Gastroesophageal sphincter (tissue), 4 donors: ENCODE results near the gene KRTAP1-1. TPM values are rescaled to one million over a fixed set of nuclear protein-coding genes. Genes with fewer than 3 reads are reported as not detected.

Experiments used
- ATAC-seq: fragments of 150-250 bp; one replicate; pipeline ENCODE4 v1.9.1; 2016; ENCODE audit warnings: mild to moderate bottlenecking, moderate library complexity
- H3K27ac ChIP-seq, 4 donors: fragments of 200-600 bp; sonication (generic) in 3 of 4; 1 replicate in 3 of 4; 2 replicates in 1 of 4; pipeline ENCODE4 v1.5.1; 2016 to 2019
- H3K27me3 ChIP-seq: fragments of 200-600 bp; sonication (generic); one replicate; pipeline ENCODE4 v1.5.1; 2019
- H3K36me3 ChIP-seq, 2 donors: fragments of 200-600 bp; sonication (generic); one replicate each; pipeline ENCODE4 v1.5.1; 2019; ENCODE audit warnings: control low read depth in 1 of 2
- H3K4me1 ChIP-seq, 3 donors: fragments of 200-600 bp; sonication (generic); 1 replicate in 2 of 3; 2 replicates in 1 of 3; pipeline ENCODE4 v1.5.1; 2016 to 2019; ENCODE audit warnings: control low read depth in 2 of 3
- H3K4me3 ChIP-seq, 2 donors: fragments of 200-600 bp; sonication (generic); one replicate each; pipeline ENCODE4 v1.5.1; 2019; ENCODE audit warnings: mild to moderate bottlenecking in 1 of 2, moderate library complexity in 1 of 2
- H3K9me3 ChIP-seq, 3 donors: fragments of 200-600 bp; sonication (generic); one replicate each; pipeline ENCODE4 v1.5.1; 2017 to 2019; ENCODE audit warnings: control low read depth in 2 of 3
- EP300 ChIP-seq: sonication (generic); formaldehyde crosslinking; IDR thresholded peaks from one replicate; pipeline ENCODE4 v1.6.1; 2017; ENCODE audit warnings: antibody characterized with exemption, mild to moderate bottlenecking
- POLR2A ChIP-seq, 2 donors: fragments of 450-650 bp; IDR thresholded peaks; one replicate each; pipeline ENCODE4 v1.6.1; 2017; ENCODE audit warnings: antibody characterized with exemption in 2 of 2, mild to moderate bottlenecking in 2 of 2, moderate library complexity in 1 of 2
- POLR2AphosphoS5 ChIP-seq: sonication (generic); formaldehyde crosslinking; IDR thresholded peaks from one replicate; pipeline ENCODE4 v1.6.1; 2017; ENCODE audit warnings: antibody characterized with exemption
- WGBS, 2 donors: methylation state at CpG; one replicate each; pipeline ENCODE4 v1.1.5; 2018; ENCODE audit warnings: low coverage in 1 of 2; 5-methylcytosine and 5-hydroxymethylcytosine counted together
- total RNA-seq, 4 donors: library from RNA; depleted of rRNA; stranded (reverse); fragments of >200 nt; gene quantifications; one replicate each; pipeline ENCODE4 v1.1.0, GENCODE V29; 2016
- TF ChIP-seq, protein P1 (sequence below), 4 experiments: fragments of 200-600 bp in 2 of 4; fragments of 450-650 bp in 2 of 4; sonication (generic) in 1 of 4; IDR thresholded peaks; one replicate each; pipeline ENCODE4 v1.5.1; 2017 to 2019; ENCODE audit warnings: antibody characterized with exemption in 4 of 4, mild to moderate bottlenecking in 2 of 4, moderate library complexity in 2 of 4

The KRTAP1-1 gene
- total RNA-seq, 4 donors from 2014 or later, result not detected

DNA sequence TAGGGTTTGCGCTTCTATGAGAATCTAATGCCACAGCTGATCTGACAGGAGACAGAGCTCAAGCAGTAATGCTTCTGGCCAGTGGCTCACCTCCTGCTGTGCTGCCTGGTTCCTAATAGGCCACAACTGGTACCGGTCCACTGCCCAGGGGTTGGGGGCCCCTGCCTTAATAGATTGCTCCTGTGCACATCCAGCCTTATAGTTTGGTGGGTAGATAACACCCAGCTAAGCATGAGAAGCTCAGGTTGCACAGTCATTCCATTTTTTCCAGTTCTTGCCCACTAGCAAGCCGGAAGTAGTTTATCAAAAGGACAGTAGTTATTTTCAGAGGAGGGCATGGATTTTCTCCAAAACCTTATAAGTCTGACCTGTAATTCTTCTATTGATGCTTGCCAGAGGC, 21.8 kb downstream of the KRTAP1-1 start:
- TF ChIP-seq POLR2AphosphoS5, result no peak
- TF ChIP-seq POLR2A (IDR thresholded peaks at IDR 0.05), result no peak
- TF ChIP-seq EP300, result no peak
- TF ChIP-seq, protein P1, sequence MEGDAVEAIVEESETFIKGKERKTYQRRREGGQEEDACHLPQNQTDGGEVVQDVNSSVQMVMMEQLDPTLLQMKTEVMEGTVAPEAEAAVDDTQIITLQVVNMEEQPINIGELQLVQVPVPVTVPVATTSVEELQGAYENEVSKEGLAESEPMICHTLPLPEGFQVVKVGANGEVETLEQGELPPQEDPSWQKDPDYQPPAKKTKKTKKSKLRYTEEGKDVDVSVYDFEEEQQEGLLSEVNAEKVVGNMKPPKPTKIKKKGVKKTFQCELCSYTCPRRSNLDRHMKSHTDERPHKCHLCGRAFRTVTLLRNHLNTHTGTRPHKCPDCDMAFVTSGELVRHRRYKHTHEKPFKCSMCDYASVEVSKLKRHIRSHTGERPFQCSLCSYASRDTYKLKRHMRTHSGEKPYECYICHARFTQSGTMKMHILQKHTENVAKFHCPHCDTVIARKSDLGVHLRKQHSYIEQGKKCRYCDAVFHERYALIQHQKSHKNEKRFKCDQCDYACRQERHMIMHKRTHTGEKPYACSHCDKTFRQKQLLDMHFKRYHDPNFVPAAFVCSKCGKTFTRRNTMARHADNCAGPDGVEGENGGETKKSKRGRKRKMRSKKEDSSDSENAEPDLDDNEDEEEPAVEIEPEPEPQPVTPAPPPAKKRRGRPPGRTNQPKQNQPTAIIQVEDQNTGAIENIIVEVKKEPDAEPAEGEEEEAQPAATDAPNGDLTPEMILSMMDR (IDR thresholded peaks at IDR 0.05), result no peak
- no peaks in the 10 kb centered on the region for H3K4me1 ChIP-seq
- peaks cover 4% of the 10 kb centered on the region for H3K27me3 ChIP-seq
- no peaks in the 10 kb centered on the region for H3K36me3 ChIP-seq
- no peak overlapping the region for H3K4me3 ChIP-seq
- H3K9me3 ChIP-seq, result peaks cover 0 to 4% (median 0%) of the 10 kb centered on the region in 3 donors
- 71 to 93% methylated on average over 1 to 2 of the region's 3 CpGs for WGBS, 2 donors
- no peak overlapping the region for H3K27ac ChIP-seq
- no peak for ATAC-seq

DNA sequence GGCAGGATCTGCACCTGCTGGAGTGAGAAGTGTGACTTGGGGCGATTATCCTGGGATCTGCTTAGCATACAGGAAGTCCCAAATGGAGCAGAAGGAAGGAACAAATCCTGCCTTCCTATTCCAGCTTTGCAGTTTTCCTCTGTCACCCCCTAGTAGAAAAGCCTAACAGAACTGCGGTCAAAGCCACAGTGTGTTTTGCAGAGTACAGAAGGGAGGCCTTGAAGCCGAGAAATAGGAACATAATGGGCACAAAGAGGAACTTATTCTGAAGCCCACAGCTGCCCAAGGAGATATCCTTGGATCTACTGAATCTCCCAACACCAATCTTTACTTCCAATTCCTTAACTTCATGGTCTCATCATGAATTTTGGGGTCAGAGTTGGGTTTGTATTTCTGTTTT, 22.7 kb downstream of the KRTAP1-1 start:
- no peak for ATAC-seq
- H3K4me1 ChIP-seq, result no peaks in the 10 kb centered on the region
- 61 to 78% methylated on average over 2 to 3 of the region's 3 CpGs for WGBS, 2 donors
- H3K27ac ChIP-seq, result no peak overlapping the region
- TF ChIP-seq POLR2AphosphoS5 (no peak), EP300 (no peak), POLR2A (IDR thresholded peaks at IDR 0.05) (no peak)
- TF ChIP-seq, protein P1 (IDR thresholded peaks at IDR 0.05), result no peak
- peaks cover 4% of the 10 kb centered on the region for H3K27me3 ChIP-seq
- H3K4me3 ChIP-seq, result no peak overlapping the region
- no peaks in the 10 kb centered on the region for H3K36me3 ChIP-seq
- H3K9me3 ChIP-seq, result peaks cover 0 to 4% (median 0%) of the 10 kb centered on the region in 3 donors

DNA sequence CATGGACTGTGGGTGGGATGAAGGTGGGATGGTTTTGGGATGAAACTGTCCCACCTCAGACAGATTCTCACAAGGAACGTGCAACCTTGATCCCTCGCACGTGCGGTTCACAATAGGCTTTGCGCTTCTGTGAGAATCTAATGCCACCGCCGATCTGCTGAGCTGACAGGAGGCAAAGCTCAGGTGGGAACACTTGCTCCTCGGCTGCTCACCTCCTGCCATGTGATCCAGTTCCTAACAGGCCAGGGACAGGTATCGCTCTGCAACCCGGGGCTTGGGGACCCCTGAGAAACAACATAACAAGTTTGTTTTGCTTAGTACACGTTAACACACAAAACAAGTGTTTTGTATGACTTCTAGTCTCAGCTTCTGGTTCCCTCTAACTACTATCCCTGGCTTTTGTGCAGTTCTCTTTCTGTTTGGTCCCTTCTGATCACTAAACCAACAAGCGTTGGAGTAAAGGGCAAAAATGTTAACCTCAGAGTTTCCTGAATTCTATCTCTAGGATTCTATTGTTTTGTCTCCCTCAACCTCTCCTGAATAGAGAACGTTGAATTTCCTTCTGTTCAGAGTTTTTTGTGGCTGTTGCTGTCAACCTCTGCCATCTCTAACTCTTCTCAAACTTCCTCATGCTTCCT, 24.6 kb downstream of the KRTAP1-1 start:
- no peaks in the 10 kb centered on the region for H3K36me3 ChIP-seq
- 71 to 87% methylated on average over 5 to 10 of the region's 13 CpGs for WGBS, 2 donors
- H3K9me3 ChIP-seq, result peaks cover 0 to 4% (median 0%) of the 10 kb centered on the region in 3 donors
- no peak for ATAC-seq
- TF ChIP-seq POLR2AphosphoS5 (no peak), EP300 (no peak), POLR2A (IDR thresholded peaks at IDR 0.05) (no peak)
- TF ChIP-seq, protein P1 (IDR thresholded peaks at IDR 0.05), result no peak
- H3K4me1 ChIP-seq, result no peaks in the 10 kb centered on the region
- no peak overlapping the region for H3K4me3 ChIP-seq
- H3K27ac ChIP-seq, result no peak overlapping the region
- H3K27me3 ChIP-seq, result peaks cover 4% of the 10 kb centered on the region

DNA sequence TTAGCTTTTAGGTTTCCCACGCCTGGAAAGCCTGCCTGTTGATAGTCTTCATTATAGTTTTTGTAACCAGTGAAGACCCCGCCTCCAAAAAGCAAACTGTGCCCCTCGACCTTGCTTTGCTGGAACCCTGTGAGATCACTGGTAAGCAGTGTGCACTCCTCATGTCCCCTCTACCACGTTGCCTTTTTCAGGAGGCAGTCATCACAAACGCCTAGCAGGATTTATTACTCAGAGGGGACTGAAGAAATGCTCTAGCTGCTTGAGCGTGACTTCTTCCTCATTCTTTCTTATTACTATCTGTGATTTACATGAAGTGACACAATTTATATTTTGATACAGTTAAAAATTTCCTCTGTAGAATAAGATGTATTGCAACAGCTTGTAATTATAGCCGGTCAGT, 25.8 kb downstream of the KRTAP1-1 start:
- no peak overlapping the region for H3K27ac ChIP-seq
- ATAC-seq, result no peak
- TF ChIP-seq POLR2AphosphoS5 (no peak), POLR2A (IDR thresholded peaks at IDR 0.05) (no peak), EP300 (no peak)
- TF ChIP-seq, protein P1 (IDR thresholded peaks at IDR 0.05), result no peak
- H3K4me1 ChIP-seq, result no peaks in the 10 kb centered on the region
- H3K4me3 ChIP-seq, result no peak overlapping the region
- peaks cover 4% of the 10 kb centered on the region for H3K27me3 ChIP-seq
- no peaks in the 10 kb centered on the region for H3K9me3 ChIP-seq
- 63 to 73% methylated on average over 6 to 7 of the region's 7 CpGs for WGBS, 2 donors
- H3K36me3 ChIP-seq, result no peaks in the 10 kb centered on the region

DNA sequence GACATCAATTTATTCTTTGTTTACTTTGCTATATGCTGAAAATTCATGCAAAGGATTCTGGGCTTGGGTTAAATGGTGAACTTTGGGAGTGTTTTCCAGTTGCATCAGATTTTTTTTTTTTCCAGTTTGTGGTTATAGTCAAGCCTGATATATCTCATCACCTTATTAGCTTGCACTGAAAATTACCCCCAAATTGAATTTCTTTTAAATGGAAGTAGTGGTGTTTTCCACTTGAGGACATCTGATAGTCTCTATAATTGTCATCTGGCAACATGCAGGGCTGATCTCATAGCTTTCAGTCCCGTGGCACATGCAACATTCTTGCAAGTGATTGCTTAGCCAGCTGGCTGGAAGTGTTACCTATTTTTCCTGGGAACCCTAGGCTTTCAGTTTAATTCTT, 27.6 kb downstream of the KRTAP1-1 start:
- H3K9me3 ChIP-seq, result no peaks in the 10 kb centered on the region
- no peak overlapping the region for H3K27ac ChIP-seq
- no peaks in the 10 kb centered on the region for H3K36me3 ChIP-seq
- H3K4me1 ChIP-seq, result no peaks in the 10 kb centered on the region
- peaks cover 4% of the 10 kb centered on the region for H3K27me3 ChIP-seq
- no peak for ATAC-seq
- no peak overlapping the region for H3K4me3 ChIP-seq
- WGBS, 2 donors, result 11% methylated on average over 1 of the region's 1 CpG; no CpG with 5 or more reads in 1 of the 2 donors
- TF ChIP-seq POLR2AphosphoS5 (no peak), POLR2A (IDR thresholded peaks at IDR 0.05) (no peak)
